Cardiac fibroblast (primary cell): ENCODE measurements around the gene PALM.
"Not testable (repeated sequence)": the region's sequence is repeated elsewhere in the genome, so short reads cannot be mapped to it uniquely, and the experiment has no call there.

ENCODE experiments used
- DNase-seq, 2 donors: peaks; one replicate each; pipeline versions ENCODE4 v3.0.0 to v3.0.0-alpha.2; 2010; ENCODE audit warnings: low read depth in 2 of 2
- H3K4me3 ChIP-seq, 2 donors: replicated peaks in 1 of 2; 1 replicate in 1 of 2; 2 replicates in 1 of 2; pipeline ENCODE4 v1.5.1; 2011; ENCODE audit warnings: low read depth in 2 of 2, low read length in 2 of 2, mild to moderate bottlenecking in 2 of 2, moderate library complexity in 1 of 2
- TF ChIP-seq, protein P1 (sequence below): IDR thresholded peaks from one replicate; pipeline ENCODE4 v1.5.1; 2011; ENCODE audit warnings: low read depth, mild to moderate bottlenecking, low read length, inconsistent platforms

The PALM gene

DNA sequence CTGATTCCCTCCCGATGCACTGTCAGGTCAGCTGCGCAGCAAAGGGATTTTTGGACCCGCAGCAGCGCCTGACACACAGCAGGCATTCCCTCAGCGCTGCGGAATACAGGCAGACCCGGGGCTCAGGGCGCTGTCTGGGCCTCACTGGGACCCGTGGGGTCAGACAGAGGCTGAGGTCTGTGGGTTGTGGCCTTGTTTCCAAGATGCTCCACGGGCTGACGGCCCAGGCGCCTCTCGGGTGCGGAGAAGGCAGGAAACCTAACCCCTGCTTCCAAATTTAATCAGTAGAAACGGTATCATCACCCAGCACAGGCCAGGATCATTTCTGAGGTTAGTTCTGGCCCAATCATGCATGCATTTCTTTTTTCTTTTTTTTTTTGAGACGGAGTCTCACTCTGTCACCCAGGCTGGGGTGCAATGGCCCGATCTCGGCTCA is 45.0 kb upstream of the PALM start:
- no peak for DNase-seq
- H3K4me3 ChIP-seq = peak overlapping the region; percentile 36 to 84
- TF ChIP-seq, protein P1, sequence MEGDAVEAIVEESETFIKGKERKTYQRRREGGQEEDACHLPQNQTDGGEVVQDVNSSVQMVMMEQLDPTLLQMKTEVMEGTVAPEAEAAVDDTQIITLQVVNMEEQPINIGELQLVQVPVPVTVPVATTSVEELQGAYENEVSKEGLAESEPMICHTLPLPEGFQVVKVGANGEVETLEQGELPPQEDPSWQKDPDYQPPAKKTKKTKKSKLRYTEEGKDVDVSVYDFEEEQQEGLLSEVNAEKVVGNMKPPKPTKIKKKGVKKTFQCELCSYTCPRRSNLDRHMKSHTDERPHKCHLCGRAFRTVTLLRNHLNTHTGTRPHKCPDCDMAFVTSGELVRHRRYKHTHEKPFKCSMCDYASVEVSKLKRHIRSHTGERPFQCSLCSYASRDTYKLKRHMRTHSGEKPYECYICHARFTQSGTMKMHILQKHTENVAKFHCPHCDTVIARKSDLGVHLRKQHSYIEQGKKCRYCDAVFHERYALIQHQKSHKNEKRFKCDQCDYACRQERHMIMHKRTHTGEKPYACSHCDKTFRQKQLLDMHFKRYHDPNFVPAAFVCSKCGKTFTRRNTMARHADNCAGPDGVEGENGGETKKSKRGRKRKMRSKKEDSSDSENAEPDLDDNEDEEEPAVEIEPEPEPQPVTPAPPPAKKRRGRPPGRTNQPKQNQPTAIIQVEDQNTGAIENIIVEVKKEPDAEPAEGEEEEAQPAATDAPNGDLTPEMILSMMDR = no peak

DNA sequence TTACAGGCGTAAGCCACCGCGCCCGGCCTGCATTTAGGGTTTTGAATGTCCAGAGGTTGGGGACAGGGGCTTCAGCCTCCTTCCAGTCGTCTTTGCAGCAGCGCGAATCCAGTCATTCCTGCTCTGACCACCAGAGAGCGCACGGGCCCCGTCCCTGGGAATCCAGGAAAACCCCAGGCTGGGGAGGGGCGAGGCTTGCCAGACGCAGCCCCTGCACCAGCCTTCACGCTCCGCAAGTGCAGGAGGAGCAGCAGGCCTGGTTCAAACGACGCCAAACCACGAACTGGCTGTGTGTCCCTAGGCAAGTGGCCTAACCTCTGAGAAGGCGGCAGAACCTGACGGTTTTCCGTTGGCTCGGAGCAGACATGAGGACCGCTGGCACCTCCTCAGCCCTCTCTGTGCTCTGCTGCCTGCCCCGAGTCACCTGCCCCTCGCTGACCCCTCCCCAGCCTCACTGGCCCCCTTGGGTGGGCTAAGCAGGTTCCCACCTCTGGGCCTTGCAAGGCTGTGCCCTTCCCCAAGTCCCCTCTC is 43.8 kb upstream of the PALM start:
- H3K4me3 ChIP-seq = peak overlapping the region; percentile 17 to 32
- peak; percentile 79 to 83 for DNase-seq
- TF ChIP-seq, protein P1 = peak; percentile 92

DNA sequence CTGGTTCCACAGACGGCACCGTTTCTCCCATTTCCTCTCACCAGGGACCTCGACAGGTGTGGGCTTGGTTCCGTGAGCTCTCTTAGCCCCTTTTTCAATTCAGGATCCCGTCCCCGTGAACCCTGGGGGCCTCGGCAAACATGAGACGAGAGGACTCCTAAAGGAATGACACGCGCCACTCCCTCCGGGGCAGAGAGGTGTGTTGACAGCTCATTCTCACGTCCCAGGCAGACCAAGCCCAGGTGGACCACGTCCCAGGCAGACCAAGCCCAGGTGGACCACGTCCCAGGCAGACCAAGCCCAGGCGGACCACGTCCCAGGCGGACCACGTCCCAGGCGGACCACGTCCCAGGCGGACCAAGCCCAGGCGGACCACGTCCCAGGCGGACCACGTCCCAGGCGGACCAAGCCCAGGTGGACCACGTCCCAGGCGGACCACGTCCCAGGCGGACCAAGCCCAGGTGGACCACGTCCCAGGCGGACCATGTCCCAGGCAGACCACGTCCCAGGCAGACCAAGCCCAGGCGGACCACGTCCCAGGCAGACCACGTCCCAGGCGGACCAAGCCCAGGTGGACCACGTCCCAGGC is 41.7 kb upstream of the PALM start:
- not testable (repeated sequence) for DNase-seq, H3K4me3 ChIP-seq

DNA sequence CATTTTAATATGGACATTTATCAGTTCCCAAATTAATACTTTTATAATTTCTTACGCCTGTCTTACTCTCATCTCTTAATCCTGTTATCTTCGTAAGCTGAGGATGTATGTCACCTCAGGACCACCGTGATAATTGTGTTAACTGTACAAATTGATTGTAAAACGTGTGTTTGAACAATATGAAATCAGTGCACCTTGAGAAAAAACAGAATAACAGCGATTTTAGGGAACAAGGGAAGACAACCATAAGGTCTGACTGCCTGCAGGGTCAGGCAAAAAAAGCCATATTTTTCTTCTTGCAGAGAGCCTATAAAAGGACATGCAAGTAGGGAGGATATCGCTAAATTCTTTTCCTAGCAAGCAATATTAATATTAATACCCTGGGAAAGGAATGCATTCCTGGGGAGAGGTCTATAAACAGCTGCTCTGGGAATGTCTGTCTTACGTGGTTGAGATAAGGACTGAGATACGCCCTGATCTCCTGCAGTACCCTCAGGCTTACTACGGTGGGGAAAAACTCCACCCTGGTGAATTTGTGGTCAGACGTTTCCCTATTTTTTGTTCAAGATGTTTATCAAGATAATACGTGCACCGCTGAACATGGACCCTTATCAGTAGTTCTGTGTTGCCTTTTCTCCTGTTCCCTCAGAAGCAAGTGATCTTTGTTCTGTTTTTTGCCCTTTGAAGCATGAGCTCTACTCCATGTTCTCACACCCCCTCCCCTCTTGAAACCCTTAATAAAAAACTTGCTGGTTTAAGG is 39.9 kb upstream of the PALM start:
- not testable (repeated sequence) for H3K4me3 ChIP-seq, DNase-seq

DNA sequence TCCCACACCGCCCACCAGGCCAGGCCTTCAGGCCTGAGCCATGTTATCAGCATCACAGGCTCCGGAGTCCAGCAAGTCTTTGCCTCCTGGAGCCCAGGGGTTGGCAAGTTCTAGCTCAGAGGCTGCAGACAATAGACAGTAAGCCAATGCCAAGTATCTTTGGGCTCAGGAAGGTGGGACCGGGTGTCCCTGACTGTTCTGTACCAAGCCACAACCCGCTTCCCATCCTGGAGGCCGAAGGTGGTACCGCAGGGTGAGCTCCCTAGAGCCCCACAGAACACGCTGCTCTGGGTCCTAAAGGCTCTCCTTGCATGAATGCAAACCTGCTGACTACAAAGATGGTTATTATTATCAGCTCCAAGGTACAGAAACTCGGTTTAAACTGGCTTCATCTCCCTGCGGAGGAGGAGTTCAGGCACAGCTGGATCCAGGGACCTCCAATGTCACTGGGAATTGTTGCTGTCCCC is 38.1 kb upstream of the PALM start:
- TF ChIP-seq, protein P1 = peak; percentile 13
- DNase-seq = no peak
- H3K4me3 ChIP-seq = no peak overlapping the region

DNA sequence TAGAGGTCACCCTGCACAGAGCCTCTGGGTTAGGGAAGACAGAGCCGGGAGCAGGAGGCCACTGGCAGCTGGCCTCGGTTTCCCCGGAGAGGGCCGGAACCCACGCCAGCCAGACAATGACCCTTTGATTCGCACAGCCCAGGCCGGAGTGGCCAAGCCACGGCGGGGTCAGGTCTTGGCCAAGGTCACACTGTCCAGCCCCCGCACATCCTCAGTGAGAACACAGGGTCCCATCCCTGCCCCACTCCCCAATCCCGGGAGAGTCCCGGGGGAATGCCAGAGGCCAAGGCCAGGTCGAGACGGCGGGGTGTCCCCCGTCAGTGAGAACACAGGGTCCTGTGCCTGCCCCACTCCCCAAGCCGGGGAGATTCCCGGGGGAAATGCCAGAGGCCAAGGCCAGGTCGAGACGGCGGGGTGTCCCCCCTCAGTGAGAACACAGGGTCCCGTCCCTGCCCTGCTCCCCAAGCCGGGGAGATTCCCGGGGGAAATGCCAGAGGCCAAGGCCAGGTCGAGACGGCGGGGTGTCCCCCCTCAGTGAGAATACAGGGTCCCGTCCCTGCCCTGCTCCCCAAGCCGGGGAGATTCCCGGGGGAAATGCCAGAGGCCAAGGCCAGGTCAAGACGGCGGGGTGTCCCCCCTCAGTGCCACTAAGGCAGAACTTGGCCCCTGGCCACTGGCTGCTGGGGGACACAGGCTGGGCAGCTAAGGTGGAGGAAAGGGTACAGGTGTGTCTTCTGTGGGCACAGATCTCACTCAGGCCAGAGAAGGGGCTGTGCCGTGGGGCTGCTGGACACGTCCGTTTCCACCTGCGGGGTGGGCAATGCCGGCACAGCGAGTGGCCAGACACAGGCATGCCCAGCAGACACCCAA is 34.2 kb upstream of the PALM start:
- TF ChIP-seq, protein P1 = no peak
- DNase-seq = no peak
- no peak overlapping the region for H3K4me3 ChIP-seq

DNA sequence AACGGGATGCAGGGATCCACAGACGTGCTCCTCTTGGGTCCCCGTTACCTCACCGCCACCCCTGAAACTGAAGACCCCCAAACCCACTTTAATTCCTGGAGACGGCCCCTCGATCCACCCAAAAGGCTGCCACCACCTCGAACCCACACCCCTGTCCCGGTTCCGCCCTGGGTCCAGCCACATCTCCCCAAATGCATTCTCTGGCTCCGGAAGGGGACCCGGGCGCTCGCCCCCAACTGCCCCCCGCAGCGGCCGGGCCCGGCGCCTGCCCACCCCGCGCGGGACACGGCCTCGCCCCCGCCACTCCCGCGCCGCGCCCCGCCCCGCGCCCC is 32.8 kb upstream of the PALM start:
- peak overlapping the region; percentile 32 to 79 for H3K4me3 ChIP-seq

More for the DNA sequence above, 32.8 kb upstream of the PALM start:
- no peak for DNase-seq
- TF ChIP-seq, protein P1 = no peak
